Superior temporal gyrus (tissue), 1 donor: ENCODE data around the gene GALR1.

Experiments used
- DNase-seq: peaks from one replicate; pipeline ENCODE4 v3.0.0-alpha.2; 2016; ENCODE audit errors: extremely low spot score

GALR1 gene

DNA sequence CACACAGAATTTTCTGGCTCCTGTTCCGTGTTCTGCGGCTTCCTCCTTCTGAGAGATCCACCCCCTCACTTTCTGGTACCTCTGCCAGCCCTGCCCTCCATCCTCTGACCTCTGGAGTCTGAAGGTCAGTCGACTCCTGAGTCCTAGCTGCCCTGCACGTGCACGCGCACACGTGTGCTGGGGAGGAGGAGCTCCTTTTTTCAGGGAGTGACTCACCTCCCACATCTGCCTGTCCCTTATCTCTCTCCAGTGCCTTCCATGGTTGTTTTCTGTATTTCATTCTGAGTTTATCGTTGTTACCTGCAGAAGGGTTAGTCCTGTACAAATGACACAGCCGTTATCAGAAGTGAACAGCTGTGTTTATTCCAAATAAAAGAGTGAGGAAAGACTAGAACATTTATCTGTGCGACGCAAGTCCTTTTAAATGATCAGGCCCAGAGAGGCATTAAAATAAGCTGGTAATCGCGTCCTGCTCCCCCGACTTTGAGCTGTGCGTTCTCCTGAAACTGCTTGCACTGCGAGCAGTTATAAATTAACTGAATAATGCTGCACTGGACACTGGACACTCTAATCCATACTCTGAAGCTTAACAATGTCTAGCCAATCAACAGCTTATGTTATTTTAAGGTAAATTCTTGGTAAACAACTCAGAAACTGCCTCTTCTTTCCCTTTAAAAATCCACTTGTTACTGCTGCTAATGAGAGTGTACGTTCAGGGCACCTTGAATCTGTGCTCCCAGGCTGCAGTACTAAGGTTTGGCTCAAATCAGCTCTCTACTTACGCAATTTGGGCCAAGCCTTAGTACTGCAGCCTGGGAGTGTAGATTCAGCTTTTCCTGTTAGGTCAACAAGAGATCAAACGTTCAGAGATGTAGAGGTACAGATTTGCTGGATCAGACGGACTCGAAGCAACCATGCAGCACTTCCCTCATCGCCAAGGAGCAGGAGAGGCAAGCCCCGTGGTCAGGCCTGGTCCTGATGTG, 72.5 kb downstream of the GALR1 start:
- DNase-seq: no peak

DNA sequence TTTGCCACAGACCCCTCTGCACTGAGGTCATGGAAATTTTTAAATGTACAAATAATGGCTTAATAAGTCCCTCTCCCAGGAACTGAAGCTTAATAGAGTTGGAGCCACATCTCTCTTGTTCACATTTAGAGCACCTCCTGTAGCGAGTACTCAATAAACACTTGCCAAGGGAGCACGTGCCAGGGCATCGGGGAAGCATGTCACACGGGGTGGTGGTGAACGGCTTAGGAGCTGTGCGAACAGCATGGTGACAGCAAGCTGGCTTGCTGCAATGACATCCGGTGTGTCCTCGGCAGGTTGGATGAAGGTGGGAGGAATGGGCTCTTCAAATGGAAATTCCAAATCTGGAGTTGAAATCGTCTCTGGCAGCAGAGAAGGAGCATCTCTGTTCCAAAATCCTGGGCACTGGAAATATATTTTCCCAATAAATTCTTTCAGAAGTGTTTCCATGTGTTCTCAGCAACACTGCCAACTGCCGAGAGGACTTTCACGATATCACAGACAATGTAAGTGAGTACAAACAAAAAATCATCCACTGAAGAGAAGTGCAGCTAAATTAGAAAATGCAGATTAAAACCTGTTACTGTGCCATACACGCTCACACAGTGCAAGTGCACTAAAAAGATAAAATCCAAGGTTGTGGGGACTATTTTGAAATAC, 74.1 kb downstream of the GALR1 start:
- peak; percentile 38 for DNase-seq
